WI38 (cell line): Measurements from ENCODE around the gene MYO7A.

ENCODE experiments used
- H3K4me3 ChIP-seq: 2 replicates; pipeline ENCODE4 v1.5.1; 2011; ENCODE audit warnings: low read depth, mild to moderate bottlenecking, control low read depth, low read length
- CTCF ChIP-seq: IDR thresholded peaks from 2 replicates; pipeline ENCODE4 v1.5.1; 2012; ENCODE audit warnings: low read depth, mild to moderate bottlenecking, control low read depth, low read length

Gene MYO7A

GRCh38 chr11:77175869-77176539 lies 48.0 kb downstream of the MYO7A start:
- TF ChIP-seq CTCF: no peak
- no peak overlapping the region for H3K4me3 ChIP-seq

- H3K4me3 ChIP-seq: no peak overlapping the region
- no peak for TF ChIP-seq CTCF
Observed at GRCh38 chr11:77176996-77177395, 49.0 kb downstream of the MYO7A start.

- no peak for TF ChIP-seq CTCF
- H3K4me3 ChIP-seq: no peak overlapping the region
Observed at GRCh38 chr11:77178150-77178549, 50.1 kb downstream of the MYO7A start.

GRCh38 chr11:77179048-77179447 lies 51.0 kb downstream of the MYO7A start:
- H3K4me3 ChIP-seq: no peak overlapping the region
- TF ChIP-seq CTCF: no peak

- no peak overlapping the region for H3K4me3 ChIP-seq
- TF ChIP-seq CTCF: no peak
Observed at GRCh38 chr11:77179681-77180080, 51.6 kb downstream of the MYO7A start.

GRCh38 chr11:77180346-77180745 lies 52.3 kb downstream of the MYO7A start:
- TF ChIP-seq CTCF: no peak
- H3K4me3 ChIP-seq: no peak overlapping the region

GRCh38 chr11:77181226-77181625 lies 53.2 kb downstream of the MYO7A start:
- TF ChIP-seq CTCF: no peak
- no peak overlapping the region for H3K4me3 ChIP-seq
